ENCODE results near the gene RASSF1. TPM values are rescaled to one million over a fixed set of nuclear protein-coding genes. Genes with fewer than 3 reads are reported as not detected.

Gene RASSF1
- total RNA-seq, 1 experiment from 2014 or later = 15.9 TPM

DNA sequence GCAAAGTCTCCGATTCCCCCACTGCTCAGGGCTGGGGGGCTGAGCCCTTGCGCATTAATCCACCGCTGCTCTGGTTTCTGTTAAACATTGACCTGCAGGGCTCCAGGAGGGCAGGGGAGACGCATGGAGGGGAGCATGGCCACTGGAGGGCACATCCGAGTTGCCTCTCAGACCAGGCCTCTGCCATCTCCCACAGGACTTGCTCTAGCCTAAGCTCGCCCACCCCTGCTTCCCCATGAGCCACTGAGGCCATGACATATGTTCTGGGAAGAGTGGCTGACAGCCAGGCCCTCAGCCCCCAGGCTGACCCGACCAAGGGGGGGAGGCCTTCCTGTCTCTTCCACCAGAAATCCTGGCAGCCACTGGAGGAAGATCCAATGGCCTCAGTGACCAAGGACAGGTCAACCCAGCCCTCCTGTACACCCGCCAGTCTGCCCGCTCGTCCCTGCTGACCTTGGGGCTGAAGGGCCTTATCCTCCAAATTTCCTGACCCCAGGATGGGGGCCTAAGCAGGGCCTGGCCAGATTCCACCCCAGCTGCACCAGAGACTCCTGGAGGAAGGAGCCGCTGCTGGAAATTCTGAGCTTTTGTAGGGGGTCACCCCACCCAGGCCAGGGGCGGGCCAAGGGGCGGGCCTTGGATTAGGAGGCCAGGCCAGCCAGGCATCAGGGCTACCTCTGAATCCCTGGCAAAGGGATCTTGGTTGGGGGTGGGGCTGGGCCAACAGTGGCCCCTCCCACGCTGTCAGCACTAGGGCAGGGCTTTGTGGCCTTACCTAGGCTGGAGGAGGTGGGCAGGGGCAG, 37.4 kb downstream of the RASSF1 start, which contains the start of gene HYAL1:
Gene HYAL1 (minus strand): TSS at position 562 of the 803 bp plus-strand sequence. CDS start 618 bp downstream, outside the sequence.
- H3K4me3 ChIP-seq = no peak within 1 kb of the TSS
- no TSS peak for BruUV-seq (replicated peaks)
- peak in 1 of 2 experiments; percentile 37 for DNase-seq

DNA sequence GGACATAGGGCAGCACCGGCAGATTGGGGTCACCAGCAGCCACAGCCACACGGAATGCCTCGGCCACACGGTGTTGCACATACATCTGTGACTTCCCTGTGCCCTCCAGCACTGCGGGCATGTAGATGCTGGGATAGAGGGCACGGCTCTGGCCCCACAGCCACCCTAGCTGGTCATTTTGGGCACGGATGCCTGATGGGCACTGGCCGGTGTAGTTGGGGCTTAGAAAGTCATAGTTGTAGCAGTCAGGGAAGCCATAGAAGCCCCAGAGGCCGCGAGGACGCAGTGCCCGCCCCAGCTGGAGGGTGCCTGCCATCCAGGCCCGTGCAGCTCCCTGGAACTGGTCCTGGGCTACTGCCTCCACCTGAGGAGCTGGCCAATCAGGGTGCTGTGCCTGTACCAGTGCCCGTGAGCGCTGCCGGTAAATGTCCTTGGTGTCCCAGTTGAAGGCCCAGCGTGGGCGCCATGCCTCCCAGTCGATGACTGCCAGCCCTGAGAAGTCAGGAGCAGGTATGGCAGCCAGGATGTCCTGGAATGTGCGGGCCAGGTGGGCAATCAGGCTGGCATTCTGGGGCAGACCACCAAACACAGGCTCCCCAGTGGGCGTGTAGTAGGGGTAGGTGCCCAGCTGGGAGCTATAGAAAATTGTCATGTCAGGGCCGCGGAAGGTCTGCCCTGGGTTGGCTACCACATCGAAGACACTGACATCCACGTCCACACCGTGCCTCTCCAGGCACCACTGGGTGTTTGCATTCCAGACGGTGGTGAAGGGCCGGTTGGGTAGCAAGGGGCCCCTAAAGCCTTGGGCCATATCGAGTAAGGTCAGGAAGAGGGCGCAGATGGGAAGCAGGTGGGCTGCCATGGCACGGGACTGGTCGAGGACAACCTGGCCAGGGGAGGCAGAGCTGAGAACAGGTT, 38.3 kb downstream of the RASSF1 start:
- intact Hi-C loops (cut with micrococcal nuclease; ENCODE audit: unreplicated experiment) = no loop called here
- no peaks in the 10 kb centered on the region for H3K36me3 ChIP-seq (ENCODE audit: low read depth)
- no TSS peak for BruUV-seq (replicated peaks)
- H3K27me3 ChIP-seq (ENCODE audit: insufficient read depth, low read depth) = no peaks in the 10 kb centered on the region
- no peak overlapping the region for H3K4me2 ChIP-seq
- H4K20me1 ChIP-seq (ENCODE audit: insufficient read depth) = no peaks in the 10 kb centered on the region
- H3K79me2 ChIP-seq (ENCODE audit: low read depth) = 0 out of 2 replicates have a peak, but pooled peaks cover 10% of the 10 kb centered on the region
- H3F3A ChIP-seq (ENCODE audit: insufficient read depth, low read depth) = peaks cover 9% of the 10 kb centered on the region; the same call in 1 of the 2 replicates
- DNase-seq = no peak
- no peaks in the 10 kb centered on the region for H3K9me3 ChIP-seq (ENCODE audit: insufficient read depth, low read depth)
- CTCF ChIA-PET = interaction anchor here (0.6 kb wide), 1 partner anchor 246 kb away, joined by 4 read pairs; no protein-coding TSS in a partner anchor
- POLR2A ChIA-PET (ENCODE audit: unreplicated experiment) = interaction anchor here (0.7 to 0.8 kb wide), 2 partner anchors 15 to 135 kb away, joined by 3 to 7 read pairs; no protein-coding TSS in a partner anchor
- no peak overlapping the region for H3K27ac ChIP-seq
- no peak overlapping the region for H2AFZ ChIP-seq
- H3K4me3 ChIP-seq = no peak overlapping the region
- no peaks in the 10 kb centered on the region for H3K9me2 ChIP-seq (ENCODE audit: insufficient read depth)
- peaks cover 20% of the 10 kb centered on the region for H3K4me1 ChIP-seq (replicated peaks; ENCODE audit: insufficient read depth)
- no peak for TF ChIP-seq CTCF (conservative IDR thresholded peaks at IDR 0.05)
- TF ChIP-seq EZH2 (IDR thresholded peaks at IDR 0.05; ENCODE audit: low read depth) = no peak

More for the DNA sequence above, 37.4 kb downstream of the RASSF1 start, which contains the start of gene HYAL1:
- Histone ChIP-seq H3K27me3 (ENCODE audit: insufficient read depth, low read depth) (no peaks in the 10 kb centered on the region), H3K9me3 (ENCODE audit: insufficient read depth, low read depth) (peaks cover 4% of the 10 kb centered on the region; the same call in 1 of the 2 replicates), H3K4me1 (replicated peaks; ENCODE audit: insufficient read depth) (peaks cover 18% of the 10 kb centered on the region), H4K20me1 (ENCODE audit: insufficient read depth) (no peaks in the 10 kb centered on the region), H3K36me3 (ENCODE audit: low read depth) (no peaks in the 10 kb centered on the region), H3K79me2 (ENCODE audit: low read depth) (0 out of 2 replicates have a peak, but pooled peaks cover 7% of the 10 kb centered on the region), H2AFZ (no peak within 1 kb of the TSS), H3F3A (ENCODE audit: insufficient read depth, low read depth) (peaks cover 9% of the 10 kb centered on the region; the same call in 1 of the 2 replicates), H3K9me2 (ENCODE audit: insufficient read depth) (no peaks in the 10 kb centered on the region), H3K27ac (no peak within 1 kb of the TSS), H3K4me2 (no peak within 1 kb of the TSS)
- CTCF ChIA-PET = interaction anchor here (0.6 to 1.1 kb wide), 4 partner anchors 13 to 246 kb away, joined by 3 to 4 read pairs (median 4); no protein-coding TSS in a partner anchor
- no peak for TF ChIP-seq CTCF (conservative IDR thresholded peaks at IDR 0.05)
- TF ChIP-seq EZH2 (IDR thresholded peaks at IDR 0.05; ENCODE audit: low read depth) = no peak
- intact Hi-C loops (cut with micrococcal nuclease; ENCODE audit: unreplicated experiment) = no loop called here
- POLR2A ChIA-PET (ENCODE audit: unreplicated experiment) = interaction anchor here (0.6 to 0.8 kb wide), 4 partner anchors 14 to 136 kb away, joined by 3 to 7 read pairs (median 3); no protein-coding TSS in a partner anchor

Data from PC-9 (cell line).